Measurements from ENCODE around the gene LAMA5. TPM values are rescaled to one million over a fixed set of nuclear protein-coding genes. Genes with fewer than 3 reads are reported as not detected.
A peak's percentile ranks its signal among the peaks of the same experiment; 100 is the strongest.

The LAMA5 gene
- total RNA-seq, 1 experiment from 2014 or later = 1,050 TPM

GRCh38 chr20:62396367-62397239 is 29.5 kb upstream of the LAMA5 start:
- Histone ChIP-seq H3K4me3 (ENCODE audit: low read depth, low read length) (no peak overlapping the region), H3K27me3 (replicated peaks; ENCODE audit: control insufficient read depth, insufficient read depth, low read length) (no peaks in the 10 kb centered on the region), H3K4me1 (no peaks in the 10 kb centered on the region), H3K9me3 (no peaks in the 10 kb centered on the region), H3K36me3 (ENCODE audit: control insufficient read depth, insufficient read depth, low read length) (no peaks in the 10 kb centered on the region)
- intact Hi-C loops (cut with micrococcal nuclease; ENCODE audit: unreplicated experiment) = no loop called here
- no peaks in the 10 kb centered on the region for H3K27me3 Mint-ChIP-seq (ENCODE audit: insufficient read depth, unreplicated experiment)
- peaks cover 71% of the 10 kb centered on the region for H3K36me3 Mint-ChIP-seq (ENCODE audit: insufficient read depth, unreplicated experiment)
- DNase-seq = no peak
- CTCF ChIA-PET = interaction anchor here (0.6 to 3.4 kb wide), 3 partner anchors 14 to 94 kb away, joined by 3 to 9 read pairs (median 4); partner anchors contain the start of gene ADRM1
- H3K4me3 Mint-ChIP-seq (ENCODE audit: unreplicated experiment) = no peak overlapping the region
- peaks cover 13% of the 10 kb centered on the region for H3K9me3 Mint-ChIP-seq (ENCODE audit: unreplicated experiment)
- peak overlapping the region; percentile 19 for H3K27ac Mint-ChIP-seq (ENCODE audit: unreplicated experiment)
- no peak for TF ChIP-seq CTCF (IDR thresholded peaks at IDR 0.05; ENCODE audit: insufficient read depth in 1 of 2, low read depth in 1 of 2, low read length in 1 of 2, severe bottlenecking in 1 of 2, unreplicated experiment in 1 of 2)
- POLR2A ChIA-PET = interaction anchor here (0.5 to 1.4 kb wide), 2 partner anchors 10 to 54 kb away, joined by 3 to 6 read pairs; partner anchors contain the start of gene RPS21
- no TSS peak for BruUV-seq (replicated peaks)
- no peaks in the 10 kb centered on the region for H3K4me1 Mint-ChIP-seq (ENCODE audit: low read depth, unreplicated experiment)

GRCh38 chr20:62395311-62396242 is 28.5 kb upstream of the LAMA5 start:
- Mint-ChIP-seq H3K4me1 (ENCODE audit: low read depth, unreplicated experiment) (no peaks in the 10 kb centered on the region), H3K4me3 (ENCODE audit: unreplicated experiment) (no peak overlapping the region), H3K9me3 (ENCODE audit: unreplicated experiment) (peaks cover 13% of the 10 kb centered on the region), H3K27ac (ENCODE audit: unreplicated experiment) (peak overlapping the region; percentile 11), H3K36me3 (ENCODE audit: insufficient read depth, unreplicated experiment) (peaks cover 73% of the 10 kb centered on the region), H3K27me3 (ENCODE audit: insufficient read depth, unreplicated experiment) (no peaks in the 10 kb centered on the region)
- no TSS peak for BruUV-seq (replicated peaks)
- no peaks in the 10 kb centered on the region for H3K27me3 ChIP-seq (replicated peaks; ENCODE audit: control insufficient read depth, insufficient read depth, low read length)
- ChIA-PET POLR2A (interaction anchor here (0.6 to 1.4 kb wide), 2 partner anchors 9 to 35 kb away, joined by 3 read pairs; partner anchors contain the start of gene RPS21), CTCF (interaction anchor here (0.6 to 3.4 kb wide), 2 partner anchors 13 to 92 kb away, joined by 3 to 9 read pairs; partner anchors contain the start of gene ADRM1)
- H3K4me3 ChIP-seq (ENCODE audit: low read depth, low read length) = no peak overlapping the region
- intact Hi-C loops (cut with micrococcal nuclease; ENCODE audit: unreplicated experiment) = no loop called here
- no peaks in the 10 kb centered on the region for H3K9me3 ChIP-seq
- TF ChIP-seq CTCF (IDR thresholded peaks at IDR 0.05; ENCODE audit: insufficient read depth in 1 of 2, low read depth in 1 of 2, low read length in 1 of 2, severe bottlenecking in 1 of 2, unreplicated experiment in 1 of 2) = peak; percentile 21 to 27
- H3K4me1 ChIP-seq = no peaks in the 10 kb centered on the region
- H3K36me3 ChIP-seq (ENCODE audit: control insufficient read depth, insufficient read depth, low read length) = no peaks in the 10 kb centered on the region
- DNase-seq = no peak

Measured in Caco-2 (cell line).